Measurements from ENCODE around the gene KCNB1. TPM values are rescaled to one million over a fixed set of nuclear protein-coding genes. Genes with fewer than 3 reads are reported as not detected.

KCNB1 gene
- total and polyA plus RNA-seq, 11 donors, result 0.72 to 4.9 (median 1.3) TPM

GRCh38 chr20:49406666-49407065 is 75.8 kb downstream of the KCNB1 start:
- 85 to 91% (median 86%) methylated on average over 9 of the region's 9 CpGs for WGBS, 4 donors
- Histone ChIP-seq H3K9me3 (no peaks in the 10 kb centered on the region), H3K27ac (no peak overlapping the region), H3K4me3 (no peak overlapping the region), H3K36me3 (no peaks in the 10 kb centered on the region), H3K27me3 (peaks cover 0 to 3% (median 0%) of the 10 kb centered on the region in 9 donors), H3K4me1 (peaks cover 0 to 19% (median 0%) of the 10 kb centered on the region in 12 donors)
- intact Hi-C loops (cut with DNase I), result no loop called here
- TF ChIP-seq POLR2A (IDR thresholded peaks at IDR 0.05), result no peak
- no peak for TF ChIP-seq CTCF (IDR thresholded peaks at IDR 0.05)
- ATAC-seq (no peak), DNase-seq (no peak)

- Histone ChIP-seq H3K36me3 (no peaks in the 10 kb centered on the region), H3K9me3 (no peaks in the 10 kb centered on the region), H3K27me3 (peaks cover 0 to 3% (median 0%) of the 10 kb centered on the region in 9 donors), H3K4me1 (peaks cover 0 to 27% (median 3%) of the 10 kb centered on the region in 12 donors), H3K27ac (no peak overlapping the region), H3K4me3 (no peak overlapping the region)
- no peak for DNase-seq
- WGBS, 4 donors, result 71 to 92% (median 89%) methylated on average over 5 of the region's 5 CpGs
- no peak for TF ChIP-seq CTCF (IDR thresholded peaks at IDR 0.05)
- no peak for TF ChIP-seq POLR2A (IDR thresholded peaks at IDR 0.05)
- no peak for ATAC-seq
- intact Hi-C loops (cut with DNase I), result no loop called here
Measured at GRCh38 chr20:49405696-49406095, 76.8 kb downstream of the KCNB1 start.

- Histone ChIP-seq H3K4me3 (no peak overlapping the region), H3K36me3 (no peaks in the 10 kb centered on the region), H3K9me3 (no peaks in the 10 kb centered on the region), H3K4me1 (peaks cover 0 to 29% (median 7%) of the 10 kb centered on the region in 12 donors), H3K27me3 (peaks cover 0 to 3% (median 0%) of the 10 kb centered on the region in 9 donors), H3K27ac (no peak overlapping the region)
- ATAC-seq (no peak), DNase-seq (no peak)
- TF ChIP-seq POLR2A (IDR thresholded peaks at IDR 0.05), result no peak
- TF ChIP-seq CTCF (IDR thresholded peaks at IDR 0.05), result no peak
- WGBS, 4 donors, result 28 to 44% (median 34%) methylated on average over 8 of the region's 8 CpGs
- intact Hi-C loops (cut with DNase I), result no loop called here
Measured at GRCh38 chr20:49405062-49405683, 77.3 kb downstream of the KCNB1 start.

- 81 to 91% (median 89%) methylated on average over 3 of the region's 3 CpGs for WGBS, 4 donors
- Histone ChIP-seq H3K36me3 (no peaks in the 10 kb centered on the region), H3K27me3 (peaks cover 0 to 3% (median 0%) of the 10 kb centered on the region in 9 donors), H3K4me3 (no peak overlapping the region), H3K9me3 (no peaks in the 10 kb centered on the region), H3K4me1 (peaks cover 0 to 31% (median 13%) of the 10 kb centered on the region in 12 donors), H3K27ac (no peak overlapping the region)
- no peak for ATAC-seq
- intact Hi-C loops (cut with DNase I), result no loop called here
- DNase-seq, result no peak
- no peak for TF ChIP-seq POLR2A (IDR thresholded peaks at IDR 0.05)
- TF ChIP-seq CTCF (IDR thresholded peaks at IDR 0.05), result no peak
Measured at GRCh38 chr20:49404461-49404860, 78.0 kb downstream of the KCNB1 start.

All from heart left ventricle (tissue), 16 donors.